ENCODE results near the gene ADAMTS16. TPM values are rescaled to one million over a fixed set of nuclear protein-coding genes. Genes with fewer than 3 reads are reported as not detected.

The ADAMTS16 gene
- total RNA-seq, 4 donors from 2014 or later, result 0.19 TPM; not detected in 3

DNA sequence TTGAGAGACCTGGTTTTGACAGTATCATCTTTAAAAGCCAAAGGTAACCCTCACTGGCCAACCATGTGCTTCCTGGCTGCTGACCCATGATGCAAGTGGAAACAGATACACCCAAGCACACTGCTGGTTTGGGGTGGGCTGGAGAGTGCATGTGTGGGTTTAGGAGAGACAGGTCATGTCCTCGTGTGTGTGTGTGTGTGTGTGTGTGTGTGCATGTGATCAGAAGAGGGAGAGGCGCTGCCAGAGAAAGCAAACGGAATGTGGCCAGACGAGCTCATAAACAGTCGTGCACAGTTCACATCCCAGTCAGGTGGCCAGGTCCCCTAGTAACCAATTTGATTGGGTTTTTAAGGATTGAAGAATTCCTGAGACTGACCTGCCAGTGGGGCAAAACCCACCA is 169.5 kb downstream of the ADAMTS16 start:
- Histone ChIP-seq H3K4me3 (no peak overlapping the region), H3K36me3 (no peaks in the 10 kb centered on the region), H3K27ac (no peak overlapping the region), H3K4me1 (no peaks in the 10 kb centered on the region), H3K9me3 (no peaks in the 10 kb centered on the region), H3K27me3 (no peaks in the 10 kb centered on the region)
- TF ChIP-seq, protein P1, sequence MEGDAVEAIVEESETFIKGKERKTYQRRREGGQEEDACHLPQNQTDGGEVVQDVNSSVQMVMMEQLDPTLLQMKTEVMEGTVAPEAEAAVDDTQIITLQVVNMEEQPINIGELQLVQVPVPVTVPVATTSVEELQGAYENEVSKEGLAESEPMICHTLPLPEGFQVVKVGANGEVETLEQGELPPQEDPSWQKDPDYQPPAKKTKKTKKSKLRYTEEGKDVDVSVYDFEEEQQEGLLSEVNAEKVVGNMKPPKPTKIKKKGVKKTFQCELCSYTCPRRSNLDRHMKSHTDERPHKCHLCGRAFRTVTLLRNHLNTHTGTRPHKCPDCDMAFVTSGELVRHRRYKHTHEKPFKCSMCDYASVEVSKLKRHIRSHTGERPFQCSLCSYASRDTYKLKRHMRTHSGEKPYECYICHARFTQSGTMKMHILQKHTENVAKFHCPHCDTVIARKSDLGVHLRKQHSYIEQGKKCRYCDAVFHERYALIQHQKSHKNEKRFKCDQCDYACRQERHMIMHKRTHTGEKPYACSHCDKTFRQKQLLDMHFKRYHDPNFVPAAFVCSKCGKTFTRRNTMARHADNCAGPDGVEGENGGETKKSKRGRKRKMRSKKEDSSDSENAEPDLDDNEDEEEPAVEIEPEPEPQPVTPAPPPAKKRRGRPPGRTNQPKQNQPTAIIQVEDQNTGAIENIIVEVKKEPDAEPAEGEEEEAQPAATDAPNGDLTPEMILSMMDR (IDR thresholded peaks at IDR 0.05), result no peak
- no peak for TF ChIP-seq POLR2A (IDR thresholded peaks at IDR 0.05)
- no peak for DNase-seq
- intact Hi-C loops (cut with DNase I), result no loop called here
- WGBS, 2 donors, result 52 to 54% methylated on average over 5 of the region's 5 CpGs

DNA sequence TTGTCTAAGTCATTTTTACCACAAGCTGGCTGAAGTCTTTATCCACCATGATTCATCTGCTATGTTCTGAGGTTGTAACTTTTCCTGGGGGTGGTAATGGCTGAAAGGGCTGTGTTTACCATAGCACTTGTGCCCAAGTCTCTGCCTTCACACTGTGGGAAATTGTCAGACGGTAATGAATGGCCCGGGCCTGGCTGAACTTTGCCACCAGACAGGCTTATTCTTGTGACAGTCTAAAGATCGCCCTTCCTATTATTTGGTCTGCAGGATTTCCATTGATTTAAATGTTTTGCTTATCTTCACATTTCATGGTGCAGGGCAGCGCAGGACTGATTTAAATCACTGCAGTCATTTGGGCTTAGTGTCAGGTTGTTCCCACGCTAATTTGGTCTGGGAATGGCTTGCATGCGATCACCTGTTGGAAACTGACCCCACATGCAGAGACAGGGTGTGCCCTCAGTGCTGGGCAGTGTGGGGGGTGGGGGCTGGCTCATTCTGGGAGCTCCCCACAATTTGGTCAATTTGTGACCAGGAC is 173.0 kb downstream of the ADAMTS16 start:
- Histone ChIP-seq H3K27me3 (no peaks in the 10 kb centered on the region), H3K27ac (no peak overlapping the region), H3K4me1 (no peaks in the 10 kb centered on the region), H3K4me3 (no peak overlapping the region), H3K9me3 (no peaks in the 10 kb centered on the region), H3K36me3 (no peaks in the 10 kb centered on the region)
- DNase-seq, result no peak
- intact Hi-C loops (cut with DNase I), result no loop called here
- TF ChIP-seq, protein P1 (IDR thresholded peaks at IDR 0.05), result no peak
- TF ChIP-seq POLR2A (IDR thresholded peaks at IDR 0.05), result no peak
- WGBS, 2 donors, result 61 to 74% methylated on average over 6 of the region's 6 CpGs

DNA sequence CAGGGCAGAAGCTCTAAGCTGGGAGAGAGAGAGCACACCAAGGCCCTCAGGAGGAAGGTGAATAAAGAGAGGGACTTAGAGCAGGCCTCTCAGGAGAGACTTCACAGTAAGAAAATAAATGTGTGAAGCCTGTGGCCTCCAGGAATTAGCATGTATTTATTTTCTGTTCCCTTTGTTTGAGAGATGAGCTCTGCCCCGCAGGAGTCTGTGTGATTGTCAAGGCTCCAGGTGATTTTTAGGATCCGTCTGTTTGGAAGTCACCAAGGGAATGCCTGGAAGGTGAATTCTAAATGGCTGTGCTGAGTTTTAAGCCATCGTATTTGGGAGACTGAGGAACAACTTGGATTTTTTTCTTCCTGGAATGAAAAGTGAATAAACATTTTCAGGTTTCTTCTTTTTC is 174.0 kb downstream of the ADAMTS16 start:
- 71 to 86% methylated on average over 3 of the region's 3 CpGs for WGBS, 2 donors
- no peaks in the 10 kb centered on the region for H3K27me3 ChIP-seq
- intact Hi-C loops (cut with DNase I), result no loop called here
- H3K4me3 ChIP-seq, result no peak overlapping the region
- H3K27ac ChIP-seq, result no peak overlapping the region
- no peaks in the 10 kb centered on the region for H3K9me3 ChIP-seq
- no peak for DNase-seq
- H3K36me3 ChIP-seq, result no peaks in the 10 kb centered on the region
- no peaks in the 10 kb centered on the region for H3K4me1 ChIP-seq
- TF ChIP-seq, protein P1 (IDR thresholded peaks at IDR 0.05), result no peak
- no peak for TF ChIP-seq POLR2A (IDR thresholded peaks at IDR 0.05)

DNA sequence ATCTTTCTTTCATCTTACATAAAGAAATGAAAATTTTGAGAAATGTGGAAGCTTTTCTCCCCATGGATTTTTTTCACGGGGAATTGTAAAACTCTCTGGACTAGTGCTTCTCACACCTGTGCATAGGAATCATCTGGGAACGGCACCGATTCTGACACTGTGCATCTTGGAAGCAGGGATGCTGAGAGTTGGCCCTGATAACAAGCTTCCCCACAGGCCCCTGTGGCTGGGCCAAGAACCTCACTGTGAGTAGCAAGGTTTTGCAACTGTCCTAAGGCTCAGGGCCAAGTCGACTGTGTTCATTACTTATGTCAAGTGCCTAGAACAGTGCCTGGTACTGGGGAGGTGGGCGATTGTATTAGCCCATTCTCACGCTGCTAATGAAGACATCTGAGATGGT is 174.5 kb downstream of the ADAMTS16 start:
- 74 to 85% methylated on average over 5 to 6 of the region's 6 CpGs for WGBS, 2 donors
- Histone ChIP-seq H3K4me3 (no peak overlapping the region), H3K36me3 (no peaks in the 10 kb centered on the region), H3K27ac (no peak overlapping the region), H3K27me3 (no peaks in the 10 kb centered on the region), H3K9me3 (no peaks in the 10 kb centered on the region), H3K4me1 (no peaks in the 10 kb centered on the region)
- intact Hi-C loops (cut with DNase I), result no loop called here
- no peak for TF ChIP-seq POLR2A (IDR thresholded peaks at IDR 0.05)
- TF ChIP-seq, protein P1 (IDR thresholded peaks at IDR 0.05), result no peak
- no peak for DNase-seq

DNA sequence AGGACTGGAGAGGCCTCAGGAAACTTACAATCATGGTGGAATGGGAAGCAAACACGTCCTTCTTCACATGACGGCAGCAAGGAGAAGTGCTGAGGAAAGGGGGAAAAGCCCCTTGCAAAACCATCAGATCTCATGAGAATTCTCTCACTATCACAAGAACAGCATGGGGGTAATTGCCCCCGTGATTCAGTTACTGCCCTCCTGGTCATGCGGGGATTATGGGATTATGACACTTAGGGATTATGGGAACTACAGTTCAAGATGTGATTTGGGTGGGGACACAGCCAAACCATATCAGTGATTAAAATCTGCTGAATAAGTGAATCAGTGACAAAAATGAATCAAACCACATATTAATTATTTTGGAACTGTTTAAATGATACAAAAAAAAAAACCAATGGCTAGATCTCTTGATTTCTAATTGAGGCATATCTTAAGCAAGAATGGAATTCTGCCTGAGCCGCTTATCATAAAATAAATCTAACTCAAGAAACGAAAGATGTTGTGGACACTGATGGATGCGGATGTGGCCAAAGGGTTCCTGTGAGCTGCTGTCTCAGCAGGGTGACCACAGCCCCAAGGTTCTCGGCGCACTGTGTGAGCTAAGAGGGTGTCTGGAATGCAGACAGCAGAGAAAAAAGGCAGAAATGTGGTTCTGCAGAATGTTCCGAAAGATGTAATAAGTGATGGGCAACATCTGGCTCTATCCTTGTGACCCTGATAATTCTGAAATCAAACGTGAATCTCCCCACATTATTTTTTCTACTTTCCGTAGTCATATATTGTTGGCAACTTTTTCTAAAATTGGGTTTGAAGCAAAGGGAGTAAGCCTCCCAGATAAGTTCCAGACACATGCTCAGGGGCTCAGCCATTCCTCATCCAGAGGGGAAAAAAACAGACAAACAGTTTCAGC is 175.2 kb downstream of the ADAMTS16 start:
- DNase-seq, result no peak
- 79 to 86% methylated on average over 12 of the region's 12 CpGs for WGBS, 2 donors
- no peak overlapping the region for H3K27ac ChIP-seq

More for the DNA sequence above, 175.2 kb downstream of the ADAMTS16 start:
- H3K9me3 ChIP-seq, result no peaks in the 10 kb centered on the region
- no peaks in the 10 kb centered on the region for H3K4me1 ChIP-seq
- H3K4me3 ChIP-seq, result no peak overlapping the region
- intact Hi-C loops (cut with DNase I), result no loop called here
- TF ChIP-seq, protein P1 (IDR thresholded peaks at IDR 0.05), result no peak
- no peak for TF ChIP-seq POLR2A (IDR thresholded peaks at IDR 0.05)
- H3K36me3 ChIP-seq, result no peaks in the 10 kb centered on the region
- no peaks in the 10 kb centered on the region for H3K27me3 ChIP-seq

Data from esophagus squamous epithelium (tissue), 5 donors.